Activated CD8-positive, alpha-beta T cell treated with anti-CD3 and anti-CD28 coated beads, Interleukin-2, amount 10 ng/mL, durations not matched to agents 7 days and 5 days (primary cell): ENCODE data around the gene ASB3. TPM values are rescaled to one million over a fixed set of nuclear protein-coding genes. Genes with fewer than 3 reads are reported as not detected.
"Not testable (repeated sequence)": the region's sequence is repeated elsewhere in the genome, so short reads cannot be mapped to it uniquely, and the experiment has no call there.

ENCODE experiments used
- ATAC-seq: fragments of 150-1000 bp; cut with Tn5 transposase; one replicate; pipeline ENCODE4 v1.10.0; 2021; ENCODE audit warnings: moderate library complexity
- CTCF ChIA-PET: fragments of 350-600 bp; sonication (Branson Sonifier 250); formaldehyde crosslinking; loops from one replicate; lab custom pipeline; 2021; ENCODE audit warnings: antibody characterized with exemption; lab: Charles Lee
- POLR2A ChIA-PET: fragments of 350-600 bp; sonication (Branson Sonifier 250); formaldehyde crosslinking; loops from one replicate; lab custom pipeline; 2021; ENCODE audit warnings: antibody characterized with exemption; lab: Charles Lee
- DNase-seq: peaks from one replicate; pipeline ENCODE4 v3.0.0-alpha.2; 2020
- H3K27ac Mint-ChIP-seq: one replicate; pipeline ENCODE4 v1.8.0; 2021; ENCODE audit warnings: mild to moderate bottlenecking, mixed read lengths
- H3K27me3 Mint-ChIP-seq: one replicate; pipeline ENCODE4 v1.8.0; 2021; ENCODE audit warnings: low read depth, mixed read lengths
- H3K36me3 Mint-ChIP-seq: one replicate; pipeline ENCODE4 v1.8.0; 2021; ENCODE audit warnings: low read depth, mixed read lengths
- H3K4me1 Mint-ChIP-seq: one replicate; pipeline ENCODE4 v1.8.0; 2021; ENCODE audit warnings: low read depth, mixed read lengths
- H3K4me3 Mint-ChIP-seq: one replicate; pipeline ENCODE4 v1.8.0; 2021; ENCODE audit warnings: mild to moderate bottlenecking, mixed read lengths
- H3K9me3 Mint-ChIP-seq: one replicate; pipeline ENCODE4 v1.8.0; 2022; ENCODE audit warnings: mixed read lengths; ENCODE audit not compliant: insufficient read depth
- total RNA-seq, 2 experiments: library from RNA; stranded (reverse); gene quantifications; one replicate each; pipeline ENCODE4 v1.2.3, GENCODE V29; 2021

Gene ASB3
- total RNA-seq, 2 experiments from 2014 or later = 25.3 to 25.8 TPM

DNA sequence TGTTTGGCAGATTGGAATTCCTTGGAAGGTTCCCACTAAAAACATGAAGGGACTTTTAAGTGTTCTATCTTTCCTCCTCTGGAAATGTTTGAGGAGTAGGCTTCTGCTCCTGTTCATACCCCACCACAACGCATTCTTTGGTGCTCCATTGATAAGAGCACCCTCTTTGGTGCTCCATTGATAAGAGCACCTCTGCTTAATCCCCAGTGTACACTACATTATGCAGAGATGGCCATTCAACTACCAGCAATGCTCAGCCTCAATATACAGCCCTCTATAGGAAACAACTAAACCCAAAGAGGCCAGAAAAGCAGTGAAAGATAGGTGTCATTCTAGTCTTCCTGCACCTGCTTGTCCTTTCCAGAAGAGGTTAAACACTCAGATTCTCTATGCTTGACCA is 21.0 kb downstream of the ASB3 start:
- POLR2A ChIA-PET = no interaction called here
- Mint-ChIP-seq H3K27ac (no peak overlapping the region), H3K36me3 (peaks cover 21% of the 10 kb centered on the region), H3K4me1 (peaks cover 24% of the 10 kb centered on the region), H3K9me3 (no peaks in the 10 kb centered on the region), H3K27me3 (no peaks in the 10 kb centered on the region), H3K4me3 (no peak overlapping the region)
- CTCF ChIA-PET = no interaction called here
- no peak for DNase-seq
- no peak for ATAC-seq

- POLR2A ChIA-PET = interaction anchor here (0.6 to 0.9 kb wide), 2 partner anchors 25 to 28 kb away, joined by 3 to 4 read pairs; no protein-coding TSS in a partner anchor
Measured at GRCh38 chr2:53757206-53757605, 29.5 kb downstream of the ASB3 start.

GRCh38 chr2:53756644-53757043 is 30.1 kb downstream of the ASB3 start:
- CTCF ChIA-PET = interaction anchor here (1.1 to 1.9 kb wide), 2 partner anchors 11 kb away, joined by 4 to 5 read pairs; partner anchors contain the start of gene CHAC2
- DNase-seq (no peak), ATAC-seq (no peak)
- H3K4me1 Mint-ChIP-seq = peaks cover 5% of the 10 kb centered on the region
- H3K27ac Mint-ChIP-seq = no peak overlapping the region
- no peaks in the 10 kb centered on the region for H3K9me3 Mint-ChIP-seq
- no peaks in the 10 kb centered on the region for H3K27me3 Mint-ChIP-seq
- no peak overlapping the region for H3K4me3 Mint-ChIP-seq
- H3K36me3 Mint-ChIP-seq = peaks cover 10% of the 10 kb centered on the region
- POLR2A ChIA-PET = interaction anchor here (0.6 to 0.9 kb wide), 2 partner anchors 25 to 28 kb away, joined by 3 to 4 read pairs; no protein-coding TSS in a partner anchor

More at GRCh38 chr2:53757206-53757605, 29.5 kb downstream of the ASB3 start:
- H3K36me3 Mint-ChIP-seq, ATAC-seq, H3K9me3 Mint-ChIP-seq, CTCF ChIA-PET, H3K27ac Mint-ChIP-seq, DNase-seq, H3K4me3 Mint-ChIP-seq, H3K27me3 Mint-ChIP-seq, H3K4me1 Mint-ChIP-seq: not testable (repeated sequence)

DNA sequence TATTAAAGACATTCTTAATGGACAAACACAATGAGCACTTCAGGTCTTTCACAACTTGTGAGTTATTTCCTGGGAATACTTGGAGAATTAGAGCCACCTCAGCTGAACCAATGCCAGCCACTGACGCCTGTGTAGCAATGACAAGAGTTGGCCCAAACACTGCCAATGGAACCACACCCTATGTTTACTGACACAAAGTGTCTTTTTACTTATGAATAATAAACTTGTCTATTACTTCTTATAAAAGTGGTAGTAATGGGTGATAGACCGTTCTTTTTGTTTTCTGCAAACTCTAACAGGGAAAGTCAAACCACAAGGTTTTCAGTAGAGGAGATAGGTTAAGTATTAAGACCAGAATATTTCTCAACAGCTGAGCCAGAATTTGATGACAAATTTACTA is 31.6 kb downstream of the ASB3 start:
- ChIA-PET POLR2A (no interaction called here), CTCF (interaction anchor here (1.9 kb wide), 1 partner anchor 12 kb away, joined by 5 read pairs; the partner anchor contains the start of gene CHAC2)
- Mint-ChIP-seq H3K4me1 (peaks cover 6% of the 10 kb centered on the region), H3K9me3 (no peaks in the 10 kb centered on the region), H3K36me3 (peaks cover 12% of the 10 kb centered on the region), H3K27ac (no peak overlapping the region), H3K4me3 (no peak overlapping the region), H3K27me3 (no peaks in the 10 kb centered on the region)
- ATAC-seq = no peak
- no peak for DNase-seq

GRCh38 chr2:53753041-53753440 is 33.7 kb downstream of the ASB3 start:
- H3K4me3 Mint-ChIP-seq = no peak overlapping the region
- no peak overlapping the region for H3K27ac Mint-ChIP-seq
- DNase-seq (no peak), ATAC-seq (no peak)
- no peaks in the 10 kb centered on the region for H3K9me3 Mint-ChIP-seq
- ChIA-PET POLR2A (no interaction called here), CTCF (no interaction called here)
- peaks cover 24% of the 10 kb centered on the region for H3K36me3 Mint-ChIP-seq
- no peaks in the 10 kb centered on the region for H3K27me3 Mint-ChIP-seq
- H3K4me1 Mint-ChIP-seq = peaks cover 6% of the 10 kb centered on the region

GRCh38 chr2:53752385-53752784 is 34.4 kb downstream of the ASB3 start:
- Mint-ChIP-seq H3K4me3 (no peak overlapping the region), H3K27me3 (no peaks in the 10 kb centered on the region), H3K36me3 (peaks cover 29% of the 10 kb centered on the region), H3K4me1 (peaks cover 6% of the 10 kb centered on the region), H3K9me3 (no peaks in the 10 kb centered on the region), H3K27ac (no peak overlapping the region)
- ATAC-seq (no peak), DNase-seq (no peak)
- POLR2A ChIA-PET = interaction anchor here (1.6 kb wide), 1 partner anchor 15 kb away, joined by 6 read pairs; the partner anchor contains the start of gene CHAC2
- CTCF ChIA-PET = no interaction called here

GRCh38 chr2:53751728-53752127 is 35.0 kb downstream of the ASB3 start:
- H3K4me3 Mint-ChIP-seq = no peak overlapping the region
- peaks cover 23% of the 10 kb centered on the region for H3K36me3 Mint-ChIP-seq
- CTCF ChIA-PET = no interaction called here
- H3K27ac Mint-ChIP-seq = no peak overlapping the region
- DNase-seq = no peak
- POLR2A ChIA-PET = interaction anchor here (0.6 to 1.6 kb wide), 2 partner anchors 16 to 30 kb away, joined by 4 to 6 read pairs; partner anchors contain the start of gene CHAC2
- no peaks in the 10 kb centered on the region for H3K9me3 Mint-ChIP-seq
- no peak for ATAC-seq
- H3K4me1 Mint-ChIP-seq = peaks cover 6% of the 10 kb centered on the region
- H3K27me3 Mint-ChIP-seq = no peaks in the 10 kb centered on the region

DNA sequence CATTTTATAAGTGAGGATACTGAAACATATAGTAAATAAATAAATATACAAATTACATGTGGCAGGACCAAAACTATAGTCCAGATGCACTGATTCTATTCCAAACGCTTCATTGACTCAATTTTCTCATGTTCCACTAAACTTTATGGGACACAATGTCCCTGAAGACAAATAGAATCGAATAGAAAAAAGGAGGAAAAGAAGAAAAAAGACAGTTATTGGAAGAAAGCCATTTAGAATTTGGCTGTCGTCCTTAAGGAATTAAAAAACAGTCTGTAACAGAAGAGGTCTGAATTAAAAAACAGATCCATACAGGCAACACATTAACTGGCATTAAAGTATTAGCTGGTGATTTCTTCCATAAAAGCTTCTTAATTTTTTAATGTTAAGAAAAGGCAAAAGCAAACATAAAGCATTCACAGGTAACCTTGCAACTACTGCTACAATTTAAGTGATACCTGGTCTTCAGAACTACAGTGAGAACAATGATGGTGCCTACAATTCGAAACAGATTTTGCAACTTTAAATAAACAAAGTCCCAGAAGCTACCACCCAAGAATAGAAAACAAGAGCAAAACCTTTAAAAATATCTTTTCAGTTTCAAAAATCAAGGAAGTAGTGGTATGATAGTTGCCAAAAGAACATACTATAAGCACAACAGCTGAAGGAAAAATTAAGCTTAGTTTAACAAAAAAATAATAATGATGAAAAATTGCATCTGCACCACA is 36.5 kb downstream of the ASB3 start:
- DNase-seq (no peak), ATAC-seq (no peak)
- Mint-ChIP-seq H3K9me3 (no peaks in the 10 kb centered on the region), H3K4me1 (peaks cover 6% of the 10 kb centered on the region), H3K27me3 (no peaks in the 10 kb centered on the region), H3K27ac (no peak overlapping the region), H3K36me3 (peaks cover 24% of the 10 kb centered on the region), H3K4me3 (no peak overlapping the region)
- ChIA-PET POLR2A (no interaction called here), CTCF (interaction anchor here (1.1 kb wide), 1 partner anchor 17 kb away, joined by 3 read pairs; no protein-coding TSS in a partner anchor)

GRCh38 chr2:53744395-53745065 is 42.2 kb downstream of the ASB3 start:
- no peaks in the 10 kb centered on the region for H3K4me1 Mint-ChIP-seq
- ChIA-PET CTCF (interaction anchor here (1.2 kb wide), 1 partner anchor 12 kb away, joined by 4 read pairs; no protein-coding TSS in a partner anchor), POLR2A (no interaction called here)
- H3K4me3 Mint-ChIP-seq = no peak overlapping the region
- no peak for DNase-seq
- peaks cover 28% of the 10 kb centered on the region for H3K36me3 Mint-ChIP-seq
- ATAC-seq = no peak
- no peak overlapping the region for H3K27ac Mint-ChIP-seq
- H3K27me3 Mint-ChIP-seq = no peaks in the 10 kb centered on the region
- H3K9me3 Mint-ChIP-seq = no peaks in the 10 kb centered on the region

DNA sequence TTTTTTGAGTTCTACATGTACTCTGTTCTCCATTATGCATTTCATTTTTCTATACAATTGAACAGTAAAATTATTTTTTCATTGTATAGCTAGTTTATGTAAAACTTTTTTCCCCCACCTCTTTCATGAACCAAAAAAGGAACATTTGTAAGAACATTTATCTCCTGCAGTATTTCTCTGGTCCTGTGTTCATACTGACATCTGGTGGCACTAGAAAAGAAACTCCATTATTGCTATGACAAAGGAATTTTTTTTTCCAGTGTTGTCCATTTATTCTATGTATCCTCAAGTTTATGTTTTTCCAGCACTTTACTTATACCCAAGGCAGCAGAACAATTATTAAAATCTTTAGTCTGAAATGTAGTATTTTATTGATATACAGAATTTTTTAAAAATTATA is 46.6 kb downstream of the ASB3 start:
- no peak overlapping the region for H3K27ac Mint-ChIP-seq
- DNase-seq (no peak), ATAC-seq (no peak)
- H3K36me3 Mint-ChIP-seq = peaks cover 17% of the 10 kb centered on the region
- ChIA-PET CTCF (no interaction called here), POLR2A (no interaction called here)
- H3K4me3 Mint-ChIP-seq = no peak overlapping the region
- no peaks in the 10 kb centered on the region for H3K9me3 Mint-ChIP-seq
- no peaks in the 10 kb centered on the region for H3K4me1 Mint-ChIP-seq
- H3K27me3 Mint-ChIP-seq = no peaks in the 10 kb centered on the region

DNA sequence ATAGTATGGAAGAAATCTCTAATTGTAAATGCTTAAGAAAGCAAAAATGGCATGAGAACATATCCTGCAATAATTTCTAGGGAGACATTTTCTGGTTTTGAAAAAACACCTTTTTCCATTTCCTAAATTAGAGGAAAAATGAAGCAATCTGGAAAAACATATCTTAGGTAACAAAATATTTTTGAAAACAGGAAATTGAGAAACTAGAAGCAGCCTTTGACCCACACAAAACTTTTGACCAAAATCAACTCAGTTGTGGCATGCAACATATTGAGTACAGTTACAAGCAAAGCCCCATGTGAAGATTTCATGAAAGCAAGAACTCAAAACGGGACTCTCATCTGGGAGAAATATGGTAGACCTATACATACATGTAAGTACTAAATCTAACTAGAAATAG is 47.7 kb downstream of the ASB3 start:
- Mint-ChIP-seq H3K4me1 (no peaks in the 10 kb centered on the region), H3K4me3 (no peak overlapping the region), H3K36me3 (peaks cover 24% of the 10 kb centered on the region), H3K9me3 (no peaks in the 10 kb centered on the region), H3K27me3 (no peaks in the 10 kb centered on the region), H3K27ac (no peak overlapping the region)
- ATAC-seq = no peak
- POLR2A ChIA-PET = no interaction called here
- CTCF ChIA-PET = no interaction called here
- no peak for DNase-seq

- no peaks in the 10 kb centered on the region for H3K9me3 Mint-ChIP-seq
- H3K27me3 Mint-ChIP-seq = no peaks in the 10 kb centered on the region
- DNase-seq (no peak), ATAC-seq (no peak)
- no peak overlapping the region for H3K4me3 Mint-ChIP-seq
- ChIA-PET POLR2A (no interaction called here), CTCF (no interaction called here)
- no peak overlapping the region for H3K27ac Mint-ChIP-seq
- H3K36me3 Mint-ChIP-seq = peaks cover 22% of the 10 kb centered on the region
- no peaks in the 10 kb centered on the region for H3K4me1 Mint-ChIP-seq
Measured at GRCh38 chr2:53737091-53737490, 49.7 kb downstream of the ASB3 start.
